ENCODE results near the gene ECE2. TPM values are rescaled to one million over a fixed set of nuclear protein-coding genes. Genes with fewer than 3 reads are reported as not detected.

ECE2 gene
- total RNA-seq, 2 donors from 2014 or later = not detected

Other genes with a start within 250 kb of the ECE2 start
- gene HTR3D, start 244.3 kb upstream of the ECE2 start, total RNA-seq = not detected
- not detected for gene HTR3C, start 223.0 kb upstream of the ECE2 start, total RNA-seq
- not detected for gene HTR3E, start 179.0 kb upstream of the ECE2 start, total RNA-seq
- gene EIF2B5, start 140.7 kb upstream of the ECE2 start, total RNA-seq = 10 to 100 TPM; 63.0 to 91.9 TPM
- 10 to 100 TPM; 52.3 to 60.3 TPM for gene DVL3, start 120.6 kb upstream of the ECE2 start, total RNA-seq
- gene AP2M1, start 101.2 kb upstream of the ECE2 start, total RNA-seq = 100 to 1,000 TPM; 190 to 242 TPM
- 100 to 1,000 TPM; 102 to 144 TPM for gene ABCF3, start 89.8 kb upstream of the ECE2 start, total RNA-seq
- not detected for gene VWA5B2, start 46.4 kb upstream of the ECE2 start, total RNA-seq
- gene ALG3, start 27.1 kb upstream of the ECE2 start, total RNA-seq = 10 to 100 TPM; 52.2 to 80.2 TPM
- gene EEF1AKMT4, start 26.4 kb upstream of the ECE2 start, total RNA-seq = 10 to 100 TPM; 11.9 to 16.8 TPM
- 1 to 10 TPM in 1 of 2 donors, under 1 TPM in 1; 0.53 to 1.2 TPM for gene CAMK2N2, start 14.5 kb upstream of the ECE2 start, total RNA-seq
- 100 to 1,000 TPM; 285 to 328 TPM for gene PSMD2, start 23.2 kb downstream of the ECE2 start, total RNA-seq
- 100 to 1,000 TPM; 535 to 855 TPM for gene EIF4G1, start 38.6 kb downstream of the ECE2 start, total RNA-seq
- 1 to 10 TPM; 3.2 to 5.8 TPM for gene FAM131A, start 61.6 kb downstream of the ECE2 start, total RNA-seq
- gene CLCN2, start 85.6 kb downstream of the ECE2 start, total RNA-seq = 10 to 100 TPM in 1 of 2 donors, 1 to 10 TPM in 1; 6.5 to 10.5 TPM
- 100 to 1,000 TPM; 111 to 142 TPM for gene POLR2H, start 85.7 kb downstream of the ECE2 start, total RNA-seq
- not detected for gene THPO, start 102.2 kb downstream of the ECE2 start, total RNA-seq
- gene CHRD, start 104.0 kb downstream of the ECE2 start, total RNA-seq = not detected

Data from natural killer cell treated with Interleukin-12 subunit alpha and Interleukin-12 subunit beta and Interleukin-15 and Interleukin-18, amount 100 ng/mL, for 72 hours (primary cell).